Colonic mucosa (tissue), 4 donors: Measurements from ENCODE around the gene KDM4B. TPM values are rescaled to one million over a fixed set of nuclear protein-coding genes. Genes with fewer than 3 reads are reported as not detected.
"Not testable (repeated sequence)": the region's sequence is repeated elsewhere in the genome, so short reads cannot be mapped to it uniquely, and the experiment has no call there.

Experiments
- DNase-seq: peaks from one replicate; pipeline ENCODE4 v3.0.0-alpha.2; 2020
- H3K27ac ChIP-seq: fragments of 200-600 bp; one replicate; pipeline ENCODE4 v1.8.0; 2021
- H3K27me3 ChIP-seq: fragments of 200-600 bp; one replicate; pipeline ENCODE4 v1.8.0; 2021
- H3K36me3 ChIP-seq: fragments of 200-600 bp; one replicate; pipeline ENCODE4 v1.8.0; 2021
- H3K4me1 ChIP-seq: fragments of 200-600 bp; one replicate; pipeline ENCODE4 v1.8.0; 2021; ENCODE audit warnings: mild to moderate bottlenecking
- H3K4me3 ChIP-seq: fragments of 200-600 bp; one replicate; pipeline ENCODE4 v1.8.0; 2021
- H3K9ac ChIP-seq, 2 donors: one replicate each; pipeline ENCODE4 v1.7.0; 2013; ENCODE audit warnings: control low read depth in 2 of 2, low read depth in 2 of 2, low read length in 2 of 2
- H3K9me3 ChIP-seq: fragments of 200-600 bp; one replicate; pipeline ENCODE4 v1.8.0; 2021
- CTCF ChIP-seq: fragments of 200-600 bp; IDR thresholded peaks from one replicate; pipeline ENCODE4 v1.8.0; 2022; ENCODE audit warnings: antibody characterized with exemption, mild to moderate bottlenecking
- intact Hi-C: fragments of 100-400 bp; cut with DNase I; formaldehyde crosslinking; loops from one replicate; pipeline ENCODE4 v1.14.1; 2022
- microRNA-seq: library from miRNA; unstranded; fragments of <30 nt; microRNA quantifications from one replicate; pipeline ENCODE4, GENCODE V29; 2019
- total RNA-seq, 2 donors: library from RNA; stranded (reverse); fragmentation: NEBNext Ultra II Directional in 1 of 2; extraction: Animal tissue kit (Norgen Biotek cat#: 25700) in 1 of 2; gene quantifications; one replicate each; pipeline ENCODE4 v1.2.1, GENCODE V29; 2021
- donor health status: healthy.
- donor health status: DM: no; HTN: no; CAD: no.
- donor health status: DM: no; HTN: no; CAD: no.

The KDM4B gene
- total RNA-seq, 2 donors from 2014 or later, result 35.2 to 52.9 TPM

- Histone ChIP-seq H3K9ac (no peak overlapping the region), H3K36me3 (no peaks in the 10 kb centered on the region), H3K27ac (no peak overlapping the region), H3K9me3 (no peaks in the 10 kb centered on the region), H3K4me3 (no peak overlapping the region), H3K4me1 (no peaks in the 10 kb centered on the region), H3K27me3 (no peaks in the 10 kb centered on the region)
- intact Hi-C loops, result no loop called here
- DNase-seq, result no peak
- no peak for TF ChIP-seq CTCF
Observed at GRCh38 chr19:5193192-5193591, 224.3 kb downstream of the KDM4B start.

- no peak for DNase-seq
- intact Hi-C loops, result no loop called here
- Histone ChIP-seq H3K9me3 (no peaks in the 10 kb centered on the region), H3K4me1 (no peaks in the 10 kb centered on the region), H3K27me3 (no peaks in the 10 kb centered on the region), H3K4me3 (no peak overlapping the region), H3K9ac (no peak overlapping the region), H3K36me3 (no peaks in the 10 kb centered on the region), H3K27ac (no peak overlapping the region)
- TF ChIP-seq CTCF, result no peak
Observed at GRCh38 chr19:5194641-5195040, 225.7 kb downstream of the KDM4B start.

- intact Hi-C loops, H3K4me1 ChIP-seq: not testable (repeated sequence)
Observed at GRCh38 chr19:5195587-5195986, 226.7 kb downstream of the KDM4B start.

GRCh38 chr19:5196832-5197231 is 227.9 kb downstream of the KDM4B start:
- intact Hi-C loops, result no loop called here

More at GRCh38 chr19:5195587-5195986, 226.7 kb downstream of the KDM4B start:
- not testable (repeated sequence) for H3K27ac ChIP-seq, H3K9me3 ChIP-seq, H3K36me3 ChIP-seq, H3K9ac ChIP-seq, H3K4me3 ChIP-seq, H3K27me3 ChIP-seq, DNase-seq

GRCh38 chr19:5200844-5201243 is 231.9 kb downstream of the KDM4B start:
- H3K4me3 ChIP-seq, result no peak overlapping the region
- H3K9me3 ChIP-seq, result no peaks in the 10 kb centered on the region
- no peak for TF ChIP-seq CTCF
- no peak overlapping the region for H3K9ac ChIP-seq
- DNase-seq, result no peak
- H3K27me3 ChIP-seq, result no peaks in the 10 kb centered on the region
- no peak overlapping the region for H3K27ac ChIP-seq
- H3K4me1 ChIP-seq, result no peaks in the 10 kb centered on the region
- H3K36me3 ChIP-seq, result no peaks in the 10 kb centered on the region
- intact Hi-C loops, result no loop called here

More at GRCh38 chr19:5196832-5197231, 227.9 kb downstream of the KDM4B start:
- Histone ChIP-seq H3K4me3 (no peak overlapping the region), H3K27me3 (no peaks in the 10 kb centered on the region), H3K4me1 (no peaks in the 10 kb centered on the region), H3K9me3 (no peaks in the 10 kb centered on the region), H3K9ac (no peak overlapping the region), H3K36me3 (no peaks in the 10 kb centered on the region), H3K27ac (no peak overlapping the region)
- TF ChIP-seq CTCF, result no peak
- DNase-seq, result no peak

- no peaks in the 10 kb centered on the region for H3K9me3 ChIP-seq
- no peak overlapping the region for H3K9ac ChIP-seq
- no peaks in the 10 kb centered on the region for H3K4me1 ChIP-seq
- no peak for DNase-seq
- H3K27me3 ChIP-seq, result no peaks in the 10 kb centered on the region
- no peak overlapping the region for H3K27ac ChIP-seq
- H3K36me3 ChIP-seq, result no peaks in the 10 kb centered on the region
- intact Hi-C loops, result no loop called here
- TF ChIP-seq CTCF, result no peak
- no peak overlapping the region for H3K4me3 ChIP-seq
Observed at GRCh38 chr19:5202553-5202952, 233.6 kb downstream of the KDM4B start.

Small RNAs within 50 kb of the gene (microRNA-seq; reads per million reads assigned to microRNA genes)
- not detected for gene MIR4747

Other genes starting within 250 kb of the KDM4B start
- 100 to 1,000 TPM in 1 of 2 donors, 10 to 100 TPM in 1; 56.3 to 100 TPM for gene DPP9, start 245.3 kb upstream of the KDM4B start, total RNA-seq
- gene FEM1A, start 177.4 kb upstream of the KDM4B start, total RNA-seq, result 10 to 100 TPM; 10.4 to 13.3 TPM
- gene TICAM1, start 137.4 kb upstream of the KDM4B start, total RNA-seq, result 10 to 100 TPM; 14.0 to 27.2 TPM
- 100 to 1,000 TPM; 110 TPM for gene PLIN3, start 101.4 kb upstream of the KDM4B start, total RNA-seq
- gene ARRDC5, start 66.2 kb upstream of the KDM4B start, total RNA-seq, result under 1 TPM in 1 of 2 donors, not detected in 1; 0.15 TPM
- 10 to 100 TPM in 1 of 2 donors, 1 to 10 TPM in 1; 6.3 to 48.5 TPM for gene UHRF1, start 59.6 kb upstream of the KDM4B start, total RNA-seq